ENCODE data around the gene ZNF530.

The ZNF530 gene

GRCh38 chr19:57615346-57615745, 15.7 kb downstream of the ZNF530 start:
- no peak for FAIRE-seq

DNA sequence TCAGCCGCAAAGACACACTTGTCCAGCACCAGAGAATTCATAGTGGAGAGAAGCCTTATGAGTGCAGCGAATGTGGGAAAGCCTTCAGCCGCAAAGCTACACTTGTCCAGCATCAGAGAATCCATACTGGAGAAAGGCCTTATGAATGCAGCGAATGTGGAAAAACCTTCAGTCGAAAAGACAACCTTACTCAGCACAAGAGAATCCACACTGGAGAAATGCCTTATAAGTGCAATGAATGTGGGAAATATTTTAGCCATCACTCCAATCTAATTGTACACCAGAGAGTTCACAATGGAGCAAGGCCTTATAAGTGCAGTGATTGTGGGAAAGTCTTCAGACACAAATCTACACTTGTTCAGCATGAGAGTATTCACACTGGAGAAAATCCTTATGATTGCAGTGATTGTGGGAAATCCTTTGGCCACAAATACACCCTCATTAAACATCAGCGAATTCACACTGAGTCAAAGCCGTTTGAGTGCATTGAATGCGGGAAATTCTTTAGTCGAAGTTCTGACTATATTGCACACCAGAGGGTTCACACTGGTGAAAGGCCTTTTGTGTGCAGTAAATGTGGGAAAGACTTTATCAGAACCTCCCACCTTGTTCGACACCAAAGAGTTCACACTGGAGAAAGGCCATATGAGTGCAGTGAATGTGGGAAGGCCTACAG, 21.1 kb downstream of the ZNF530 start:
- no peak for FAIRE-seq

GRCh38 chr19:57623091-57623490, 23.4 kb downstream of the ZNF530 start:
- FAIRE-seq: no peak

- peak; percentile 95 for FAIRE-seq
These were observed 33.5 kb downstream of the ZNF530 start, which contains the start of gene ZNF211 for GRCh38 chr19:57632987-57633831. ZNF211 (plus strand) TSS chr19:57633168; CDS start chr19:57633347, 179 bp downstream.

DNA sequence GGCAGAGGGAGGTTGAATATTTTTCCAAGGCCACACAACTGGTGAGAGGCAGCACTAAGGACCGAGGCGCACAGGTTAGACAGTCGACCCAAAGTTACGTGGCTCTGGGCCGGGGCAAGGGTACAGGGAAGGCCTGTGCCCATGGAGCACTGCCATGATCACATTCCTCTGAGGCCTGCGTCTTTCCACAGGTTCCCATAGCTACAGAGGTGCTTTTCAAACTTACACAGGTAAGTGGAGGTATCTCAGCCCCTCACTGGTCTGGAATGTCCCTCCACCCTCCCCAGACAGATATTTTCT, 34.1 kb downstream of the ZNF530 start:
- FAIRE-seq: no peak

DNA sequence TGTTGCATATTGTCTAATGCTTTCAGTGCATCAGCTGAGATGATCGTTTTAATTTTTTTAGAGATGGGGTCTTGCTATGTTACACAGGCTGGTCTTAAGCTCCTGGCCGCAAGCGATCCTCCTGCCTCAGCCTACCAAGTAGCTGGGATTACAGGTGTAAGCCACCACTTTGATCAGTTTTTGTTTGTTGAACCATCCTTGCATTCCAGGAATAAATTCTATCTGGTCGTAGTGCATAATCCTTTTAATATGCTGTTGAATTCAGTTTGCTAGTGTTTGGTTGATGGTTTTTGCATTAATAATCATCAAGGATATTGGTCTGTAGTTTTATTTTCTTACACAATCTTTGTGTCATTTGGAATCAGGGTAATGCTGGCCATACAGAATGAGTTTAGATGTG, 37.7 kb downstream of the ZNF530 start:
- FAIRE-seq: no peak

DNA sequence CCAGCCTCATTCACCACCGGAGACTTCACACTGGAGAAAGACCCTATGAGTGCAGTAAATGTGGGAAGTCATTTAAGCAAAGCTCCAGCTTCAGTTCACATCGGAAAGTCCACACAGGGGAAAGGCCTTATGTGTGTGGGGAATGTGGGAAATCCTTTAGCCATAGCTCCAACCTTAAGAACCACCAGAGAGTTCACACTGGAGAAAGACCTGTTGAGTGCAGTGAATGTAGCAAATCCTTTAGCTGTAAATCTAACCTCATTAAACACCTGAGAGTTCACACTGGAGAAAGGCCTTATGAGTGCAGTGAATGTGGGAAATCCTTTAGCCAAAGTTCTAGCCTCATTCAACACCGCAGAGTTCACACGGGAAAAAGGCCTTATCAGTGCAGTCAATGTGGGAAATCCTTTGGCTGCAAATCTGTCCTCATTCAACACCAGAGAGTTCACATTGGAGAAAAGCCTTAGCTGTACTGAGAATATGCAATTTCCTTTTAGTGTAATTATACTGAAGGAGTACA, 42.1 kb downstream of the ZNF530 start:
- FAIRE-seq: no peak

DNA sequence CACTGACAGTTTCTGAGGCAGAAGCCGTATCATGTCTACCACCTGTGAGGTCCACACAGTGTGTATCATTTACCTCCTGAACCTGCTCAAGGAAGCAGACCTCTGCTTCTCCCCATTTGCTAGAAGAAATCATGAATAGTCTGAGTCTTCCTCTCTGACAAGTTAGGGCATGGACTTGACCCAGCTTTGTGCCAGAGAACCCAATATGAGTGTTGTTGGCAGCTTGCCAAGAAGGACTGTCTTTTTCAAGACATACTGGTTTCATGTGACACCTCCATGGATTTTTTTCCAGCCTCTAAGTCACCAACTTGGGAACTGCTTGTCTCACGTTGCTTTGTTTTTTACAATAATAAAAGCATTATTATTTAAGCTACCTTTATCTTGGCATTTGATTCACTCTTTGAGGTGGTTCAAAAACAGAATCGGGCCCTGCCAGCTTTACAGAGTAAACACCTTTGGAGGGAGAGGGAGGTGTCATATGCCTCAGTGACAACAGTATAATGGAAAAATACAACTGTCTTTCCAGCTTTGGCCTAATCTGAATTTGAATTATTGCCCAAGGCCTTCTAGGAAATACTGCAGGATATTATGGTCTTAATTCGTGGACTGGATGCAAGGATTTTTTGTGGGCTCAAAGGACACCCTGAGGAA, 42.8 kb downstream of the ZNF530 start:
- no peak for FAIRE-seq

DNA sequence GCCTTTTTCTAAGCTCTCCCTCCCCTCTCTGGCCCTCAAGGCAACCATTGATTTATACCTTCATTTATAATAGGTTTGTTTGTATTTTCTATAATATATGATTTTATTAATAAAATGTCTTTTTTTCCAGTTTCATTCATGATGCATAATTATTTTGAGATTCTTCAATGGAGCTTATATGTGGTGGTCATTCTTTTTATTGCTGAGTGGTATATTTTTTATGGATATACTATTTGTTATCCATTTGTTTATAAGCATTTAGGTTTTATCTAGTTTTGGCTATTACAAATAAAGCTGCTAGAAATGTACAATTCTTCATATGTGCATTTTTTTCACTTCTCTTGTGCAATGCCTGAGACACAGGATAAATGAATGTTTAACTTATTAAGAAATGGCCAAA, 44.0 kb downstream of the ZNF530 start:
- FAIRE-seq: no peak

DNA sequence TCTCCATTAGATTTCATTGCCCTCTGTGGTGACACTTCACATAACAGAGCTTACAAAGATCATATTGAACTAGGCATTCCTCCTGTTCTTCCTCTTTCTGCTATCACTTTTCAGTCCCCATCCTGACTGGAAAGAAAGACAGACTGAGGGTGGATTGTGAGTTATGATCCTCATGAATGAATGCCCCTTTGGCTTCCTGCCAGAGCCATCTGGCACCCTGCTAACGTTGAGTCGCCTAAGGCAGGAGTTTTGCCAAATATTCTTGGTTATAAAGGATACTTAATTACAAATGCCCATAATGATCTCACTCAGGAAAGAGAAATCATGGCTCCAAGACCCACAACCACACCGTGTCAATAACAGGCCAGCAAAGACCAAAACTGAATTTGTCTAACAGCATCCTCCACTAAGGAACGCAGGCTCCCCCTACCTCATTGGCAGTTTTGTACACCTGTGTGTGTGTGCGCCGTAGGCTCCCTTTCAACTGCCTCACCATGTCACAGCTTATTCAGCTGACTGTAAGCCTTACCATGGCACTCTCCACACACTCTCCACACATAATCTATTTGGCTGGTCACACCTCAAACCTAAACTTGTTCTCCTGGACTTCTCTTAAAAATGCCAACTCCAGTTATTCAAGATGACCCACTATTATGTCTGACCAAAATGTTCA, 48.8 kb downstream of the ZNF530 start:
- no peak for FAIRE-seq

DNA sequence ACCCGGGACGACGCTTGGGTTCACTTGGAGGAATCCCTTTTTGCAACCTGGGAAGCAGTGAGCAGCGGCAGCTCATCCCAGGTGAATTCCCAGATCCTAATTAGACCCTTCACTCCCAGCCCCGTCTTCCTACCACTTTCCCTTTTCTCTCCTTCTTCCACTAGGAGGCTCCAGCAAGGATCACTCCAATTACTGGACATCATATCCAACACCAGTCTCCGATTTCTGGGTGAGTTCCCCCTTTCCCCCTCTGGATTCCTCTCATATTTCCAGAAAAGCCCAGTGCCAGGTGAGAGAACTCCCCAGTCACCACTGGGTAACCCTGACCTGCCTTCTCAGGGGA, 51.9 kb downstream of the ZNF530 start:
- no peak for FAIRE-seq

- no peak for FAIRE-seq
These were observed 54.0 kb downstream of the ZNF530 start for GRCh38 chr19:57653689-57654088.

GRCh38 chr19:57655443-57655842, 55.8 kb downstream of the ZNF530 start:
- no peak for FAIRE-seq

DNA sequence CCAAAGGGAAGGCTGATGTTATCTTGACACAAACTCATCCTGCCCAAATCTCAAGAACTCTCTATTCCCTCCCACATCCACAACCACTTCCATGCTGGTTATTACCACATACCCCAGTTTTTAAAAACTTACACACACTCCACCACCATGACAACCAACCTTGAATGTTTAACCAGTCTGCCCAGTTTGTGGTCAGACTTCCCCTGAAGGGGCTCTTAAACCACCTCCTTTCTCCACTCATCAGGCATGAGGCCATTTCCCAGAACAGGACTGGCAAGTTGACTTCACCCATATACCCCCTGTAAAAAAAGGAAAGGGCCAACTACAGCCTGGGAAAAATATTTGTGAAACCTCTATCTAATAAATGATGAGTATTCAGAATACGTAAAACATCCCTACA, 56.7 kb downstream of the ZNF530 start:
- no peak for FAIRE-seq

Measured in endometrium (tissue), 2 donors.